Raji (cell line): ENCODE measurements around the gene MS4A2.

ENCODE experiments used
- POLR2A ChIP-seq: IDR thresholded peaks from 2 replicates; pipeline ENCODE4 v1.6.1; 2011; ENCODE audit warnings: low read depth, low read length, control low read depth; ENCODE audit not compliant: insufficient read depth

The MS4A2 gene

GRCh38 chr11:60095477-60096120 lies 7.1 kb downstream of the MS4A2 start:
- TF ChIP-seq POLR2A = no peak

DNA sequence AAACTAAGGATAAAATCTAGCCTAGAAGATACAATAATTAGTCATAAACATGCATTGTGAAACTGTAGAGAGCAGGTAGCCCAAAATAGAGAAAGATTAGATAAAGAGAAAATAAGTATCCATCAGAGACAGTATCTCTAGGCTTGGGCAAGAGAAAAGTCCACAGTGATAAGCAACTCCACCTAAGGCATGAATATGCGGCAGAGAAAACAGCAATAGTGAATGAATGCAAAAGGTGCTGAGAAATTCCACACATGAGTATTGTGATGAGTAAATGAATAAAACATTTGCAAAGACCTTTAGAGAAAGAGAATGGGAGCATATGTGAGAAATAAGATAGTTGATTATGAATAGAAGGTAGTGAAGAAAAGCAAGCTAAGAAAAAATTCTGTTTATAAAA lies 8.7 kb downstream of the MS4A2 start:
- no peak for TF ChIP-seq POLR2A

GRCh38 chr11:60098508-60098907 lies 10.0 kb downstream of the MS4A2 start:
- TF ChIP-seq POLR2A = no peak

- TF ChIP-seq POLR2A = no peak
Measured at GRCh38 chr11:60100516-60100915, 12.1 kb downstream of the MS4A2 start.

GRCh38 chr11:60111793-60112192 lies 23.3 kb downstream of the MS4A2 start:
- no peak for TF ChIP-seq POLR2A

- TF ChIP-seq POLR2A = no peak
Measured at GRCh38 chr11:60116996-60117790, 28.7 kb downstream of the MS4A2 start.

GRCh38 chr11:60118338-60118737 lies 29.9 kb downstream of the MS4A2 start:
- no peak for TF ChIP-seq POLR2A

DNA sequence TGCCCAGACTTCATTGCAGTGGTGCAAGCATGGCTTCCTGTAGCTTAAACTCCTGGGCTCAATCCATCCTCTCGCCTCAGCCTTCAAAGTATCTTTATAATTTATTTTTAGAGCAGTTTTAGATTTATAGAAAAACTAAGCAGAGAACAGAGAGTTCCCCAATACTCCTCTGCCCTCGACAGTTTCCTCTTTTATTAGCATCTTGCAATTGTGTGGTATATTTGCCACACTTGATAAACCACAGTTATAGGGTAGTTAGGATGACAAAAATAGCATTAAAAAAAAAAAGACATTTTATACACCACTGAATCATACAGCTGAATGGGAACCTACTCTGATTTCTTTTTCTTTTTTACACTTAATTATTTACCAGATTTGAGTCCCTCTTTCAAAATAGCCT lies 31.2 kb downstream of the MS4A2 start:
- no peak for TF ChIP-seq POLR2A

- TF ChIP-seq POLR2A = no peak
Measured at GRCh38 chr11:60121264-60121663, 32.8 kb downstream of the MS4A2 start.

DNA sequence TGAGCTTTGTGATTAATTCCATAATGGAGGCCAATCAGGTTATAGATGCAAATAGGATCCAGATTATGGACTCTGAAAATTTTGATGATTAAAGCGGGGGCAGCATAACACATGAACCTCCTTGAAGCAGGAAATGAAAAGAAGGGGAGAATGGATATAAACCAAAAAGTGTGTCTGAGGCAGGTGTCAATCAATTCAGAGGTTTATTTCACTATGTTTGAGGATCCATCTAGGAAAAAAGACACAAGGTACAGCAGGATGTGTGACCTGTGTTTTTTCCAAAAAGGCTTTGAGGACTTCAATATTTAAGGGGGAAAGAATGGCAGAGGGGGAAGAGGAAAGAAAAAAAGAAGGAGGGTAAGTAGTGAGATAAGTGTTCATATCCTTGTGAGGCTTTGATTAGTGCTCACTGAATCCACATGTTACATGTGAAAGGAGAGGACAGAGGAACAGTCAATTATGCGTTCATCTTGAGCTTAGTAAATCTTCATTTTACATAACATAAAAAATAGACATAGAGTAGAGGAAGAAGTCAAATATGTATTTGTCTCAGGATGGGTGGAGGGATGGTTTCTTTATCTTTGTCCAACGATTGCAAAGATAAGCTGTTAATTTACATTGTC lies 34.1 kb downstream of the MS4A2 start:
- no peak for TF ChIP-seq POLR2A

- no peak for TF ChIP-seq POLR2A
Measured at GRCh38 chr11:60124802-60125432, 36.5 kb downstream of the MS4A2 start.

DNA sequence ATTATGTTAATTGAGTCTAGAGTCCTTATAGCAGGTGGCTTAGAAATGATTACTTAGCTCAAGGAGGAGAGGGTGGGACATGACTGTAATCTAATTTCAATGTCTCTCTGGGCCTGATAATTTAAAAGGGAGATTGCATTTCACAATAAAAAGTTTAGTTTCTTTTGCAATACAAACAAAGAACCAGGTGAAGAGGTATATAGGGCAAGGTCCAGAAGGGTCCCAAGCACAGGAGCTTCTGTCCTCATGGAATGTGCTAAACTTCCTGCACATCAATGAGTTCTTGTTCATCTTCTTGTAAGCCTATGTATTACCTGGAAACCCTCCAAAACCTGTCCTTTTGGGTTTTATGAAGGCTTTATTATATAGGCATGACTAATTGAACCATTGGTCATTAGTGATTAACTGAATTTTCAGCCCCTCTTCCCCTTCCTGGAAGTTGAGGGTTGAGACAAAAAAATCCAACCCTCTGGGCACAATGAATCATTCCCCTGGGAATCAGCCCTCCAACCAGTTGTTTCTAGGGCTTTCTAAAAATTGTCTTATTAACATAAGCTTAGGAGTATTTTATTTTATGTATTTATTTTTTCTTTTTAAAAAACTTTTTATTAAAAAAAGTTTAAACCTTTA lies 37.6 kb downstream of the MS4A2 start:
- no peak for TF ChIP-seq POLR2A

DNA sequence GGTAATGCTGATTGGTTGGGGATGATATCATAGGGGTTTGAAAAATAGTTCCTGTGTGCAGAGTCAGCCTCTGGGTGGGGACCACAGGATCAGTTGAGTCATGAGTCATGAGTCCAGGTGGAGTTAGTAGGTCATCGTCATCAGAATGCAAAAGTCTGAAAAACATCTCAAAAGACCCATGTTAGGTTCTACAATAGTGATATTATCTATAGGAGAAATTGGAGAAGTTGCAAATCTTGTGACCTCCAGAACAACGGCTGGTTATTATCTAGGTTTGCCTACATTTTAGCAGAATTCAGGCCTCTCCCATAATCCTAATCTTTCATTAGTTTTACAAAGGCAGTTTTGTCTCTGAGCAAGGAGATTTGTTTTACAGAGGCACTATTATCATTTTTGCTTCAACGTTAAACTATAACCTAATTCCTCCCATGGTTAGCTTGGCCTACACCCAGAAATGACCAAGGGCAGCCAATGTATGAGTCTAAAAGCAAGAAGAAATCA lies 38.9 kb downstream of the MS4A2 start:
- TF ChIP-seq POLR2A = no peak

GRCh38 chr11:60128376-60128775 lies 39.9 kb downstream of the MS4A2 start:
- TF ChIP-seq POLR2A = no peak

GRCh38 chr11:60129853-60130252 lies 41.4 kb downstream of the MS4A2 start:
- no peak for TF ChIP-seq POLR2A
